Stimulated activated CD8-positive, alpha-beta memory T cell treated with anti-CD3 and anti-CD28 coated beads, Interleukin-7, amount 100 ng/mL, for 48 hours (primary cell): Measurements from ENCODE around the gene TRAF4.
"Not testable (repeated sequence)": the region's sequence is repeated elsewhere in the genome, so short reads cannot be mapped to it uniquely, and the experiment has no call there.

Source experiments
- DNase-seq, 2 donors: peaks; one replicate each; pipeline ENCODE4 v3.0.0-alpha.2; 2020; ENCODE audit warnings: low read depth in 1 of 2; ENCODE audit errors: extremely low read depth in 1 of 2

The TRAF4 gene

DNA sequence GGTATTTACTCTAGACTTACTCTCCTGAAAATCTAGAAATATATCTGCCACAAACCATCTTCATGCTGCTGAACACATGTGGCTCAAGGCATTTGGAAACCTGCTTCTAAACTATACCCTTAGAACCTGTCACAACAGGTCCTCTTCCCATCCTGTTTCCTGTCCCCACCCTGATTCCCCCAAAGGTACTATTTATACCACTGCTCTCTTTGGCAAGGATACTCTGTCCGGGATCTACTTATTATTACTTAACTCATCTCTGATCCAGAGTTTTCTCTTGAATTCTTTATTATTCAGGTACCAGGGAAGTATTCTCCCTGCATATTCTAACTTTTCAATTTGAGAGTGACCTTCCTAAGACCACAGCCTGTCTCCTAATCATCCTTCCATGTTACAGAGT, 33.4 kb downstream of the TRAF4 start:
- no peak for DNase-seq

DNA sequence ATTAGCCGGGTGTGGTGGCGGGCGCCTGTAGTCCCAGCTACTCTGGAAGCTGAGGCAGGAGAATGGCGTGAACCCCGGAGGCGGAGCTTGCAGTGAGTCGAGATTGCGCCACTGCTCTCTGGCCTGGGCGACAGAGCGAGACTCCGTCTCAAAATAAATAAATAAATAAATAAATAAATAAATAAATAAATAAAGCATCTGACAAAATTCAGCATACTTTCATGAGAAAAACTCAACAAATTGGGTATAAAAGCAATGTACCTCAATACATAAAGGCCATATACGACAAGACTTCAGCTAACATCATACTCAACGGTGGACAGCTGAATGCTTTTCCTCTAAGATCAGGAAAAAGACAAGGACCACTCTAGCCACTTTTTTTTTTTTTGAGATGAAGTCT, 35.8 kb downstream of the TRAF4 start:
- DNase-seq: not testable (repeated sequence)

DNA sequence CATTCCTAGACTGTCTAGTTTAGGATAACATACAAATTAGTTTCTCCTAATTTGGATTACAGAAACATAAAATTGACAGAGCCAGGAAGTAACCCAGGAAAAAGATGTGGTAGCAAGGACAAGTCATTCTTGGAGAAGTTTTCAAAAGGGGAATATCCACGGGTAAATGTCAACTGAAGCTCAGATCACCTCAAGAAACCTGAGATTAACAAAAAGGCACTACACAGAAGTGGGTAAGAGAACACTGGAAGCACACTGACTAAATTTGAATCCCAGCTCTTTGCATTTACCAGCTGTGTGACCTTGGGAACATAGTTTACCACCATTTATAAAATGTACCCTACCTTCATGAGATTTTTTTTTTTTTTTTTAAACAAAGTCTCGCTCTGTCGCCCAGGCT, 39.4 kb downstream of the TRAF4 start:
- DNase-seq: no peak

DNA sequence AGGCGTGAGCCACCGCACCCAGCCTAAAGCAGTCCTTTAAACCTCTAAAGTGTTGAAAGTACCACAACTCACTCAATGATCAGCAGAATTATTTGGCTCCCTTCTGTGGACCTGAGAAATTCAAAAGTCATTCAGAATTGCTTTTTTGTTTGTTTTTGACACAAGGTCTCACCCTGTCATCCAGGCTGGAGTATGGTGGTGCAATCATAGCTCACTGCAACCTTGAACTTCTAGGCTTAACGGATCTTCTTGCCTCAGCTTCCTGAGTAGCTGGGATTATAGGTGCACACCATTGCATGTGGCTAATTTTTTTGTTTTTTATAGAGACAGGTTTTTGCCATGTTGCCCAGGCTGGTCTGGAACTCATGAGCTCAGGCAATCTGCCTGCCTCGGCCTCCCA, 44.3 kb downstream of the TRAF4 start:
- no peak for DNase-seq

DNA sequence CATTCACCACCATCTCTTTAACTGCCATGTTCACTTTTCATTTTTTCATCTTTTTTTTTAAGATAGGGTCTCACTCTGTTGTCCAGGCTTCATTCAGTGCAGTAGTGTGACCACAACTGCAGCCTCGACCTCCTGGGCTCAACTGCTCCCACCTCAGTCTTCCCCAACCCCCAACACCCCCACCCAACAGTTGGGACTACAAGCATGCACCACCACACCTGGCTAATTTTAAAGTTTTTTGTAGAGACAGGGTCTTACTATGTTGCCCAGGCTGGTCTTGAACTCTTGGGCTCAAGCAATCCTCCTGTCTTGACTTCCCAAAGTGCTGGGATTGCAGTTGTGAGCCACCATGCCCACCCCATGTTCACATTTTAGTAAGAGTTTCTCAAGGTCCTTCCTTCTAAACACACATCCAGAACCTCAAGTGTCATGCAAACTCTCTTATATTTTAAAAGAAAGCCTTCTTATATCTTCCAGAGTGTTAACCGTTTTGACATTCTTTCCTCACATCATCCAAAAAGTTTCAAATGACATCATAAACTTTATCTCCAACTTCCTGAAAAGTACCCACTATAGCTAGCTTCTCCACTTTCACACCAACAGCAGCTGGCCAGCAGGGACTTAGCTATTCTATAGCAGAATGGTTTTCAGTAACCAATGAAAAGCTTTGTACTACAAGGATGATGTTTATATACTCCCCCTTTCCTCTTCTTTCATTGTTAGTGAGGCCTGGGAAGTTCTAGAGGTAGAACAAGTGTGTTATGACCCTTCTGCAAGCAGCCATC, 49.3 kb downstream of the TRAF4 start:
- no peak for DNase-seq

DNA sequence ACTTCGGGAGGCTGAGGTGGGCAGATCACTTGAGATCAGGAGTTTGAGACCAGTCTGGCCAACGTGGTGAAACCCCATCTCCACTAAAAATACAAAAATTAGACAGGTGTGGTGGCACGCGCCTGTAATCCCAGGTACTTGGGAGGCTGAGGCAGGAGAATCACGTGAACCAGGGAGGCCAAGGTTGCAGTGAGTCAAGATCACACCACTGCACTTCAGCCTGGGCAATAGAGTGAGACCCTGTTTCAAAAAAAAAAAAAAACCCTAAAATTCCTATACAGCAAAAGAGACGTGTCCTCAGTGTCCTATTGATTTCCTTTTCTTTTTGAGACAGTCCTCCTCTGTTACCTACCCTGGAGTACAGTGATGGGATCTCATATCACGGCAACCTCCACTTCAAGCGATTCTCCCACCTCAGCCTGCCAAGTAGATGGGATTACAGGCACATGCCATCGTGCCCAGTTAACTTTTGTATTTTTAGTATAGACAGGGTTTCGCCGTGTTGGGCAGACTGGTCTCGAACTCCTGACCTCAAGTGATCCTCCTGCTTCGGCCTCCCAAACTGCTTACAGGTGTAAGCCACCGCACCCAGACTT, 51.1 kb downstream of the TRAF4 start:
- DNase-seq: not testable (repeated sequence)

DNA sequence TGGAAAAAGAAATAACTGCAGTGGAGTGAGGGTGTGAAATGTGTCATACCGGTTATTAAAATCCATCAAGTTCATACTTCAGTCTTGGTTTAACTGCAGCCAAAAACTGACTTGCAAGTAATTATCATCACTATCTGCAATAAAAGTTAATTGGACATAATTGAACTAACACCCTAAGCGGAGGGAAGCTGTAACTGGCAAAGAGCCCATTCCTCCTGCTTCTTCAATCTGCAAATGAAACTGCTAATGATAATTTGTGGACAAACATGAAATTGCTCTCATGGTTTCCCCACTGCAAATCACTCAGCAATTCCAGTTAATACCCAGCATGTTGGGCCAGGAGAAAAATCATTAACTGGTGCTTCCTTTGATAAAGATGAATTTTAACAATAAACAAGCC, 52.3 kb downstream of the TRAF4 start:
- no peak for DNase-seq
